MM.1S (cell line): ENCODE results near the gene CERS5.

Experiments used
- DNase-seq: peaks from one replicate; pipeline ENCODE4 v3.0.0-alpha.2; 2015
- H2AFZ ChIP-seq: fragments of 300-600 bp; sonication (generic); 2 replicates; pipeline ENCODE4 v1.6.0; 2016; ENCODE audit warnings: antibody characterized with exemption, low read length
- H3F3A ChIP-seq: fragments of 300-600 bp; sonication (generic); 2 replicates; pipeline ENCODE4 v1.6.1; 2016; ENCODE audit warnings: mild to moderate bottlenecking, antibody characterized with exemption, low read length, moderate library complexity, mixed read lengths; ENCODE audit not compliant: insufficient read depth
- H3K27ac ChIP-seq: fragments of 300-600 bp; sonication (generic); 2 replicates; pipeline ENCODE4 v1.5.1; 2016; ENCODE audit warnings: mild to moderate bottlenecking, low read length
- H3K27me3 ChIP-seq: fragments of 300-600 bp; sonication (generic); replicated peaks from 2 replicates; pipeline ENCODE4 v1.6.0; 2016; ENCODE audit warnings: low read length; ENCODE audit not compliant: insufficient read depth
- H3K36me3 ChIP-seq: fragments of 300-600 bp; sonication (generic); replicated peaks from 2 replicates; pipeline ENCODE4 v1.6.1; 2016; ENCODE audit warnings: mild to moderate bottlenecking, low read length, mixed read lengths; ENCODE audit not compliant: insufficient read depth
- H3K4me1 ChIP-seq: fragments of 300-600 bp; sonication (generic); 2 replicates; pipeline ENCODE4 v1.6.1; 2016; ENCODE audit warnings: low read length, mixed read lengths
- H3K4me2 ChIP-seq: fragments of 300-600 bp; sonication (generic); 2 replicates; pipeline ENCODE4 v1.6.0; 2016; ENCODE audit warnings: low read depth, low read length
- H3K4me3 ChIP-seq: fragments of 300-600 bp; sonication (generic); 2 replicates; pipeline ENCODE4 v1.5.1; 2016; ENCODE audit warnings: low read length, mixed read lengths
- H3K79me2 ChIP-seq: fragments of 300-600 bp; sonication (generic); 2 replicates; pipeline ENCODE4 v1.6.1; 2016; ENCODE audit warnings: mixed run types, low read length, mixed read lengths
- H3K9ac ChIP-seq: fragments of 300-600 bp; sonication (generic); 2 replicates; pipeline ENCODE4 v1.6.1; 2016; ENCODE audit warnings: low read length, mixed read lengths
- H3K9me2 ChIP-seq: fragments of 300-600 bp; sonication (generic); replicated peaks from 2 replicates; pipeline ENCODE4 v1.6.1; 2016; ENCODE audit warnings: mild to moderate bottlenecking, low read length, mixed read lengths; ENCODE audit not compliant: insufficient read depth
- H3K9me3 ChIP-seq: fragments of 300-600 bp; sonication (generic); replicated peaks from 2 replicates; pipeline ENCODE4 v1.6.1; 2016; ENCODE audit warnings: mild to moderate bottlenecking, low read length, mixed read lengths; ENCODE audit not compliant: insufficient read depth
- H4K20me1 ChIP-seq: fragments of 300-600 bp; sonication (generic); 2 replicates; pipeline ENCODE4 v1.6.1; 2016; ENCODE audit warnings: mild to moderate bottlenecking, low read length, moderate library complexity, mixed read lengths; ENCODE audit not compliant: insufficient read depth
- EZH2 ChIP-seq: fragments of 300-600 bp; sonication (generic); optimal IDR thresholded peaks from 2 replicates; pipeline ENCODE3; 2017; ENCODE audit warnings: low read depth, mild to moderate bottlenecking, antibody characterized with exemption, low read length, mixed read lengths
- EZH2phosphoT487 ChIP-seq: fragments of 300-600 bp; sonication (generic); IDR thresholded peaks from 2 replicates; pipeline ENCODE4 v1.6.1; 2018; ENCODE audit warnings: antibody characterized with exemption, low read length
- TF ChIP-seq, protein P1 (sequence below): fragments of 300-600 bp; sonication (generic); IDR thresholded peaks from 2 replicates; pipeline ENCODE4 v1.5.1; 2016; ENCODE audit warnings: antibody characterized with exemption, low read length, mixed read lengths

CERS5 gene

DNA sequence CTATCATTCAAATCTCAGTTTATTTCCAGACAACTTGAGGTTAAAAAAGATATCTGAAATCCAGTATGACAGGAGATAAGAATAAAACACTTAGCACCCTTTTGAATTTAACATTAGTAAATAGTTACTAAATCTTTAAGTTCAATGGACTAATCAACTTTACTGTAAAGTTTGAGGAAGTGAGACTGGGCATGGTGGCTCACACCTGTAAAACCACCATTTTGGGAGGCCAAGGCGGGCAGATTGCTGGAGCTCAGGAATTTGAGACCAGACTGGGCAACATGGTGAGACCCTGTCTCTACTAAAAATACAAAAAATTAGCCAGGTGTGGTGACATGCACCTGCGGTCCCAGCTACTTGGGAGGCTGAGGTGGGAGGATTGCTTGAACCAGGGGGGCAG is 40.3 kb upstream of the CERS5 start:
- H3K9me2 ChIP-seq = no peaks in the 10 kb centered on the region
- no peaks in the 10 kb centered on the region for H3F3A ChIP-seq

DNA sequence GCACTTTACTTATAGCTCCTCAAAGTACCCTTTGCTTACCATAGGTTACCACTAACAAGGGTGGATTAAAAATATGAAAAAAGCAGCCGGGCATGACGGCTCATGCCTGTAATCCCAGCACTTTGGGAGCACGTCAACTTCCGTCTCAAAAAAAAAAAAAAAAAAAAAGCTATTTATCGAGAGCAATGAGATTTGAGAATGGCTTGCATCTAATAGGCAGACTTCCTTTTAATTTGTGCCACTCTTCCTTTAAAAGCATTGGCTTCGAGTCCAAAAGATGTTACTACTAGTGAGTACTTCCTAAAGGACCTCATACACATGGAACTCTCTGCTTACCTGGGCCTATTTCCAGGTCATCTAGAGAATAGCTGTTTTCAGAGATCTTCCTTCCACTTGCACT is 38.5 kb upstream of the CERS5 start:
- no peak overlapping the region for H2AFZ ChIP-seq
- H3K4me2 ChIP-seq = no peak overlapping the region
- H4K20me1 ChIP-seq = no peaks in the 10 kb centered on the region
- H3K4me1 ChIP-seq = no peaks in the 10 kb centered on the region
- no peaks in the 10 kb centered on the region for H3K36me3 ChIP-seq
- H3F3A ChIP-seq = no peaks in the 10 kb centered on the region
- H3K79me2 ChIP-seq = no peaks in the 10 kb centered on the region
- H3K9ac ChIP-seq = no peak overlapping the region
- DNase-seq = no peak
- no peaks in the 10 kb centered on the region for H3K27me3 ChIP-seq
- H3K9me3 ChIP-seq = no peaks in the 10 kb centered on the region
- H3K27ac ChIP-seq = no peak overlapping the region
- H3K9me2 ChIP-seq = no peaks in the 10 kb centered on the region
- H3K4me3 ChIP-seq = no peak overlapping the region
- TF ChIP-seq, protein P1, sequence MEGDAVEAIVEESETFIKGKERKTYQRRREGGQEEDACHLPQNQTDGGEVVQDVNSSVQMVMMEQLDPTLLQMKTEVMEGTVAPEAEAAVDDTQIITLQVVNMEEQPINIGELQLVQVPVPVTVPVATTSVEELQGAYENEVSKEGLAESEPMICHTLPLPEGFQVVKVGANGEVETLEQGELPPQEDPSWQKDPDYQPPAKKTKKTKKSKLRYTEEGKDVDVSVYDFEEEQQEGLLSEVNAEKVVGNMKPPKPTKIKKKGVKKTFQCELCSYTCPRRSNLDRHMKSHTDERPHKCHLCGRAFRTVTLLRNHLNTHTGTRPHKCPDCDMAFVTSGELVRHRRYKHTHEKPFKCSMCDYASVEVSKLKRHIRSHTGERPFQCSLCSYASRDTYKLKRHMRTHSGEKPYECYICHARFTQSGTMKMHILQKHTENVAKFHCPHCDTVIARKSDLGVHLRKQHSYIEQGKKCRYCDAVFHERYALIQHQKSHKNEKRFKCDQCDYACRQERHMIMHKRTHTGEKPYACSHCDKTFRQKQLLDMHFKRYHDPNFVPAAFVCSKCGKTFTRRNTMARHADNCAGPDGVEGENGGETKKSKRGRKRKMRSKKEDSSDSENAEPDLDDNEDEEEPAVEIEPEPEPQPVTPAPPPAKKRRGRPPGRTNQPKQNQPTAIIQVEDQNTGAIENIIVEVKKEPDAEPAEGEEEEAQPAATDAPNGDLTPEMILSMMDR = no peak
- TF ChIP-seq EZH2phosphoT487 (no peak), EZH2 (no peak)

More for the DNA sequence above, 40.3 kb upstream of the CERS5 start:
- no peak for TF ChIP-seq EZH2
- no peak for TF ChIP-seq EZH2phosphoT487
- TF ChIP-seq, protein P1 = no peak
- H3K27me3 ChIP-seq = no peaks in the 10 kb centered on the region
- H3K4me1 ChIP-seq = 0 out of 2 replicates have a peak, but pooled peaks cover 5% of the 10 kb centered on the region
- H3K36me3 ChIP-seq = no peaks in the 10 kb centered on the region
- DNase-seq = no peak
- H2AFZ ChIP-seq = no peak overlapping the region
- no peak overlapping the region for H3K27ac ChIP-seq
- no peak overlapping the region for H3K4me2 ChIP-seq
- no peak overlapping the region for H3K4me3 ChIP-seq
- no peaks in the 10 kb centered on the region for H3K79me2 ChIP-seq
- no peak overlapping the region for H3K9ac ChIP-seq
- H3K9me3 ChIP-seq = no peaks in the 10 kb centered on the region
- no peaks in the 10 kb centered on the region for H4K20me1 ChIP-seq

DNA sequence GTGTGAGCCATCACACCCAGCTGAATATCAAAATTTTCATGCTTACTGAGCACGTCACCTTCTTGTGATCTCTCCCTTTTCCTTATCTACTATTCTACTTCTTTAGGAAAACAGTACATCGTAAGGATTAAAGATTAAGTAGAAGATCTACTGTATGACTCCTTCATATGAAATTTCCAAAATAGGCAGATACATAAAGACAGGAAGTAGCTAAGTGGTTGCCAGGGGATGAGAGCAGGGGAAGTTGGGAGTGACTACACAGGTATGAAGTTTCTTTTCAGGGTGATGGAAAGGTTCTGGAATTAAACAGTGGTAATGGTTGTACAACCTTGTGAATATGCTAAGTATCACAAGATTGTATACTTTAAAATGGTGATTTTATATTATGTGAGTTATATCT is 36.5 kb upstream of the CERS5 start:
- Histone ChIP-seq H3K4me2 (no peak overlapping the region), H3K4me1 (no peaks in the 10 kb centered on the region), H3K9me2 (no peaks in the 10 kb centered on the region), H3K9ac (no peak overlapping the region), H3F3A (no peaks in the 10 kb centered on the region), H3K4me3 (no peak overlapping the region), H3K79me2 (no peaks in the 10 kb centered on the region), H4K20me1 (no peaks in the 10 kb centered on the region), H3K27me3 (no peaks in the 10 kb centered on the region), H3K9me3 (no peaks in the 10 kb centered on the region), H3K27ac (no peak overlapping the region), H3K36me3 (no peaks in the 10 kb centered on the region), H2AFZ (no peak overlapping the region)
- TF ChIP-seq EZH2phosphoT487 (no peak), EZH2 (no peak)
- TF ChIP-seq, protein P1 = no peak
- no peak for DNase-seq
